ENCODE data around the gene DICER1. TPM values are rescaled to one million over a fixed set of nuclear protein-coding genes. Genes with fewer than 3 reads are reported as not detected.
"Not testable (repeated sequence)": the region's sequence is repeated elsewhere in the genome, so short reads cannot be mapped to it uniquely, and the experiment has no call there.

The DICER1 gene
- total and polyA plus RNA-seq, 8 donors, result 47.9 to 76.9 (median 50.9) TPM

- DNase-seq (peak in 2 of 4 donors; percentile 13 to 43), ATAC-seq (peak; percentile 59)
- no peaks in the 10 kb centered on the region for H3K27me3 ChIP-seq
- no peaks in the 10 kb centered on the region for H3K9me3 ChIP-seq
- no peak overlapping the region for H3K4me3 ChIP-seq
- H3K27ac ChIP-seq, result peak overlapping the region; percentile 60 to 75
- peaks cover 0 to 90% of the 10 kb centered on the region in 2 donors for H3K4me1 ChIP-seq
- H3K36me3 ChIP-seq, result no peaks in the 10 kb centered on the region
- intact Hi-C loops (cut with DNase I), result no loop called here
- no peak for TF ChIP-seq CTCF (IDR thresholded peaks at IDR 0.05)
Measured at GRCh38 chr14:95143808-95144620, 13.3 kb downstream of the DICER1 start.

- DNase-seq, result no peak
- no peak for TF ChIP-seq CTCF (IDR thresholded peaks at IDR 0.05)
- Histone ChIP-seq H3K4me1 (peaks cover 4 to 88% of the 10 kb centered on the region in 2 donors), H3K27me3 (no peaks in the 10 kb centered on the region), H3K36me3 (no peaks in the 10 kb centered on the region), H3K27ac (no peak overlapping the region), H3K9me3 (no peaks in the 10 kb centered on the region), H3K4me3 (no peak overlapping the region)
- ATAC-seq, result no peak
- intact Hi-C loops (cut with DNase I), result no loop called here
Measured at GRCh38 chr14:95142208-95142607, 15.1 kb downstream of the DICER1 start.

- intact Hi-C loops (cut with DNase I), result no loop called here
Measured at GRCh38 chr14:95141684-95142083, 15.6 kb downstream of the DICER1 start.

GRCh38 chr14:95140060-95140858, 17.1 kb downstream of the DICER1 start:
- no peaks in the 10 kb centered on the region for H3K36me3 ChIP-seq
- peak overlapping the region in 1 of 2 donors; percentile 58 for H3K27ac ChIP-seq
- peaks cover 4 to 79% of the 10 kb centered on the region in 2 donors for H3K4me1 ChIP-seq
- H3K9me3 ChIP-seq, result no peaks in the 10 kb centered on the region
- peak; percentile 40 for ATAC-seq
- no peaks in the 10 kb centered on the region for H3K27me3 ChIP-seq
- no peak for DNase-seq
- no peak overlapping the region for H3K4me3 ChIP-seq
- intact Hi-C loops (cut with DNase I), result no loop called here
- TF ChIP-seq CTCF (IDR thresholded peaks at IDR 0.05), result no peak

More at GRCh38 chr14:95141684-95142083, 15.6 kb downstream of the DICER1 start:
- no peak for ATAC-seq
- peak overlapping the region in 1 of 2 donors; percentile 58 for H3K27ac ChIP-seq
- no peak for TF ChIP-seq CTCF (IDR thresholded peaks at IDR 0.05)
- no peaks in the 10 kb centered on the region for H3K9me3 ChIP-seq
- no peak overlapping the region for H3K4me3 ChIP-seq
- H3K36me3 ChIP-seq, result no peaks in the 10 kb centered on the region
- peaks cover 4 to 84% of the 10 kb centered on the region in 2 donors for H3K4me1 ChIP-seq
- DNase-seq, result no peak
- H3K27me3 ChIP-seq, result no peaks in the 10 kb centered on the region

GRCh38 chr14:95138876-95139275, 18.5 kb downstream of the DICER1 start:
- Histone ChIP-seq H3K4me3 (no peak overlapping the region), H3K4me1 (peaks cover 13 to 80% of the 10 kb centered on the region in 2 donors), H3K9me3 (no peaks in the 10 kb centered on the region), H3K36me3 (no peaks in the 10 kb centered on the region), H3K27me3 (no peaks in the 10 kb centered on the region), H3K27ac (peak overlapping the region in 1 of 2 donors; percentile 26)
- DNase-seq (no peak), ATAC-seq (no peak)
- intact Hi-C loops (cut with DNase I), result no loop called here
- TF ChIP-seq CTCF (IDR thresholded peaks at IDR 0.05), result no peak

- H3K4me3 ChIP-seq; H3K27me3 ChIP-seq; H3K36me3 ChIP-seq; H3K9me3 ChIP-seq; ATAC-seq; intact Hi-C loops (cut with DNase I); DNase-seq: not testable (repeated sequence)
- H3K27ac ChIP-seq, result peak overlapping the region in 1 of 2 donors; percentile 64
- peaks cover 14 to 82% of the 10 kb centered on the region in 2 donors for H3K4me1 ChIP-seq
Measured at GRCh38 chr14:95138455-95138854, 18.9 kb downstream of the DICER1 start.

Measured in left lung (tissue), 10 donors.